Coronary artery (tissue), 2 donors: ENCODE measurements around the gene PLXNB3.
"Not testable (repeated sequence)": the region's sequence is repeated elsewhere in the genome, so short reads cannot be mapped to it uniquely, and the experiment has no call there.

Experiments
- DNase-seq: peaks from one replicate; pipeline ENCODE4 v3.0.0-alpha.2; 2017; ENCODE audit warnings: low spot score
- H3K27ac ChIP-seq, 2 donors: fragments of 200-600 bp; sonication (generic); one replicate each; pipeline ENCODE4 v1.5.1; 2016 to 2019
- H3K4me3 ChIP-seq: fragments of 200-600 bp; sonication (generic); 2 replicates; pipeline ENCODE4 v1.5.1; 2016; ENCODE audit warnings: mild to moderate bottlenecking, moderate library complexity
- TF ChIP-seq, protein P1 (sequence below): fragments of 200-600 bp; sonication (generic); IDR thresholded peaks from one replicate; pipeline ENCODE4 v1.5.1; 2019; ENCODE audit warnings: antibody characterized with exemption

The PLXNB3 gene

DNA sequence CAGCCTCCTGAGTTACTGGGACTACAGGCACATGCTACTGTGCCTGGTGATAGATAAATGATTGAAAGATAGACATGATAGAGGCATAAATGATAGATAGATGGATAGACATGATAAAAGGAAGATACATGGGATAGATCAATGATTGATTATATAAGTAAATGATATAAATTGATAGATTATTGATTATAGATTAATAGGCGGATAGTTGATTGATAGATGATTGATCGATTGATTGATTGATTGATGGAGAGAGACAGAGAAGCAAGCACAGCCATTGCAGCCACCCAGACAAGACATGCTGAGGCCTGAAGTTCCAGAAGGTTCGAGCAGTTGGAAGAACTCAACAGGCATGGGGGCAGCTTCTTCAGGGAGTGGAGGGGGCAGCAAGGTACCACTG lies 17.7 kb upstream of the PLXNB3 start:
- H3K4me3 ChIP-seq, result no peak overlapping the region
- H3K27ac ChIP-seq, result no peak overlapping the region
- TF ChIP-seq, protein P1, sequence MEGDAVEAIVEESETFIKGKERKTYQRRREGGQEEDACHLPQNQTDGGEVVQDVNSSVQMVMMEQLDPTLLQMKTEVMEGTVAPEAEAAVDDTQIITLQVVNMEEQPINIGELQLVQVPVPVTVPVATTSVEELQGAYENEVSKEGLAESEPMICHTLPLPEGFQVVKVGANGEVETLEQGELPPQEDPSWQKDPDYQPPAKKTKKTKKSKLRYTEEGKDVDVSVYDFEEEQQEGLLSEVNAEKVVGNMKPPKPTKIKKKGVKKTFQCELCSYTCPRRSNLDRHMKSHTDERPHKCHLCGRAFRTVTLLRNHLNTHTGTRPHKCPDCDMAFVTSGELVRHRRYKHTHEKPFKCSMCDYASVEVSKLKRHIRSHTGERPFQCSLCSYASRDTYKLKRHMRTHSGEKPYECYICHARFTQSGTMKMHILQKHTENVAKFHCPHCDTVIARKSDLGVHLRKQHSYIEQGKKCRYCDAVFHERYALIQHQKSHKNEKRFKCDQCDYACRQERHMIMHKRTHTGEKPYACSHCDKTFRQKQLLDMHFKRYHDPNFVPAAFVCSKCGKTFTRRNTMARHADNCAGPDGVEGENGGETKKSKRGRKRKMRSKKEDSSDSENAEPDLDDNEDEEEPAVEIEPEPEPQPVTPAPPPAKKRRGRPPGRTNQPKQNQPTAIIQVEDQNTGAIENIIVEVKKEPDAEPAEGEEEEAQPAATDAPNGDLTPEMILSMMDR, result no peak
- no peak for DNase-seq

DNA sequence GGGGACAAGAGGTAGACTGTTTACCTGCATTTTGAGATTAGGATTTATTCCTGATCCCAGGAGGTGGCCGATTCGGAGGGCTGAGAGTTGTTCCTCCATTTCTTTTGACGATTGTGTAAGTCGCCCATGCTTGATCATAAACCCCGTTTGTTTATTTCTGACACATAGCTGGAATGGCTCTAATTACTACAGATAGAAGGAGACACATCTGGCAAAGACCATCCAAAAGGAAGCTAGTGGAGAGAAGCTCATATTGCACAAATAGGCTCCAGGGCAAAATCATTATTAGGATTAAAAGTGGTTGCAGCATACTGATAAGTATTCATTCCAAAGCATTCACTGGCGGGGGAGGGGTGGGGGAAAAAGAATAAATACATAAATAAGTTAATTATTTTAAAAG lies 17.1 kb upstream of the PLXNB3 start:
- not testable (repeated sequence) for H3K4me3 ChIP-seq, DNase-seq, H3K27ac ChIP-seq

DNA sequence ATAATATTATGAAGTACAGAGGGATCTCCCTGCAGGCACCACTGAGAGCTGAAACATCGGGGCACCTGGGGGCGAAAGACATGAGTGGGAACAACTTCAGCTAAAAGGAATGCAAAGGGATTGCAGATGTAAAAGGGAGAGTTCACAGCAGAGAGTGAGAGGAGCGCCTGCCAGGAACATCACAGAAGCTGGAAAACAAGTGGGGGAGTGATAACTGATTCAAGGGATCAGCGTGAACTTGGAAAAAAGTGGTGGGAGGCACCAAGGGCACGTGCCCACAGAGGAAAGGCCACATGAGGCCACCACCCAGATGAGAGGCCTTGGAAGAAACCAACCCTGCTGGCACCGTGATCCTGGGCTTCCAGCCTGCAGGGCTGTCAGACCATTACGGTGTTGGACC lies 15.0 kb upstream of the PLXNB3 start:
- H3K4me3 ChIP-seq, H3K27ac ChIP-seq, DNase-seq: not testable (repeated sequence)

DNA sequence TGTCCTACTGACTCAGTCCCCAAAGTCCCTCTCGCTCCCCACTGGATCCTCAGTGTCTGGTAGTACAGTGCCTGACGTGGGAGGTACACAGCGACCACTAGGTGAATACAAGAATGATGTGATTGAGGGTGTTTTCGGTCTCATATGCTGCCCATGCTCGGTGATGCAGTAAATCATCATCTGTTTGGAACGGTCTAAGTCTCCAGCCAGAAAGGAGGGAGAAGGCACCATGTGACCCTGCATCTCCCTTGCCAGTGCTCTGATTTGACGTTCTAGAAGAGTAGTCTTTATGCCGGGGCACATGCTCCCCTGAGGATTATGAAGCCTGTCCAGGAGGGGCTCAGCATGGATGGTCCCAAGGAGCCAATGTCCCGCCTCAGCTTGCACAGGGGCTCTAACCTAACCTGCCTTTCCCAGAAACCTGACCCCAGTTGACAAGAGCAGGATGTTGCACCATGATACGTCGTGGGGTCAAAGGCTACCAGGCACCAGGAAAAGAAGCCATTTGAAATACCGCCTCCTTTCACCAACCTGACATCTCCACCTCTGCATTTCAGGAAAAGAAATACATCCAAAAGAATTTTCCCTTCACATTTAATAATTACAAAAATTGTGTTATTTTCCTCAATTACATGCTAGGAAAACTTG lies 13.8 kb upstream of the PLXNB3 start:
- H3K27ac ChIP-seq, result no peak overlapping the region
- TF ChIP-seq, protein P1, result no peak
- H3K4me3 ChIP-seq, result no peak overlapping the region
- DNase-seq, result no peak

DNA sequence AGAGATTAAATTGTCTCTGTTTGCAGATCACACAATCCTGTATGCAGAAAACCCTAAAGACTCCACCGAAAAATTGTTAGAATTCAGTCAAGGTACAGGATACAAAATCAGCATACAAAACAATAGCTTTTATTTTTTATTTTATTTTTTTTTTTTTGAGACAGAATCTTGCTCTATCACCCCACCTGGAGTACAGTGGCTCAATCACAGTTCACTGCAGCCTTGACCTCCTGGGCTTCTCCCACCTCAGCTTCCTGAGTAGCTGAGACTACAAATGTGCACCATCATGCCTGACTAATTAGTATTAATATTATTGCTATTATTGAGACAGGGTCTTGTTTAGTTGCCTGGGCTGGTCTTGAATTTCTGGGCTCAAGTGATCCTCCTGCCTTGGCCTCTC lies 8.9 kb upstream of the PLXNB3 start:
- no peak overlapping the region for H3K27ac ChIP-seq
- H3K4me3 ChIP-seq, result no peak overlapping the region
- DNase-seq, result no peak
- TF ChIP-seq, protein P1, result no peak

DNA sequence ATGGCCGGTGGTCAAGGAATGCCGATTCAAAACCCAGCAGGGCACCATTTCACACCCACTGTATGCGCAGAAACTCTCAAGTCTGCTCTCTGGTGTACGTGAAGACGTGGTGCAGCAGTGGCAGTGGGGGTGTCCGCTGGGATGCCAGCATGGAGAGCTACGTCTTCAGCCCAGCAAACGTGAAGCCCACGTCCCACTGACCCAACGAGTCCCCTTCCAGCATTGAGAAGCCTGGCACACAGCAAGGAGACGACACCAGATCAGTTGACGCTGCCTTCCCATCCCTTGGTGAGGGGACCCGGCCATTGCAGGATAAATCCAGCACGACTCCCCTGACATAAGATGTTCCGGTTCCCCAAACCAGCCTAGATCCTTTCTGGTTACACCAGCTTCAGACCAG lies 2.2 kb upstream of the PLXNB3 start:
- TF ChIP-seq, protein P1, result no peak
- Histone ChIP-seq H3K27ac (no peak overlapping the region), H3K4me3 (no peak overlapping the region)
- DNase-seq, result peak; percentile 60

DNA sequence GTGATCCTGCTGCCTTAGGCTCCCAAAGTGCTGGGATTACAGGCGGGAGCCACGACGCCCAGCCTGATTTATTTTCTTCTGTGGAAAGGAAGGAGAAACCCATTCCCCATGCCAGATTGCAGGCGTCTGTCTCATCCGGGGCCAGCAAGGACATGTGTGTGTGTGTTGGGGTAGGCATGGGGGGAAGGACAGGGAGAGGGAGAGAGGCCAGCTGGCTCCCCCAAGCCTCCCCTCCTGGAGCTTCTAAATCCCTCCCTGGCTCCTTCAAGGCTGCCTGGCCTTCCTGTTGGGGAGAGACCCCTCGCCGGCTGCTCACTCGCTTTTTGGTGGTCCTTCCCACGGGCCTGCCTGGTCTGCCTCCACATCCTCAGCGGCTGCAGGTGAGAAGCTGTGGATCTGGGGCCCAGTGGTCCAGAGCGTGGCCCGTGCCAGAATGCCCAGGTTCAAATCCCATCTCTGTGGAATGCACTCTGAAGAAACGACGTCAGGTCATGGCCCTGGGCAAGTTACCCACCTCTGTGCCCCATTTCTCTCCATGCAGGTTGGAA lies 1.3 kb upstream of the PLXNB3 start:
- peak; percentile 54 for DNase-seq
- TF ChIP-seq, protein P1, result no peak
- Histone ChIP-seq H3K4me3 (no peak overlapping the region), H3K27ac (no peak overlapping the region)

DNA sequence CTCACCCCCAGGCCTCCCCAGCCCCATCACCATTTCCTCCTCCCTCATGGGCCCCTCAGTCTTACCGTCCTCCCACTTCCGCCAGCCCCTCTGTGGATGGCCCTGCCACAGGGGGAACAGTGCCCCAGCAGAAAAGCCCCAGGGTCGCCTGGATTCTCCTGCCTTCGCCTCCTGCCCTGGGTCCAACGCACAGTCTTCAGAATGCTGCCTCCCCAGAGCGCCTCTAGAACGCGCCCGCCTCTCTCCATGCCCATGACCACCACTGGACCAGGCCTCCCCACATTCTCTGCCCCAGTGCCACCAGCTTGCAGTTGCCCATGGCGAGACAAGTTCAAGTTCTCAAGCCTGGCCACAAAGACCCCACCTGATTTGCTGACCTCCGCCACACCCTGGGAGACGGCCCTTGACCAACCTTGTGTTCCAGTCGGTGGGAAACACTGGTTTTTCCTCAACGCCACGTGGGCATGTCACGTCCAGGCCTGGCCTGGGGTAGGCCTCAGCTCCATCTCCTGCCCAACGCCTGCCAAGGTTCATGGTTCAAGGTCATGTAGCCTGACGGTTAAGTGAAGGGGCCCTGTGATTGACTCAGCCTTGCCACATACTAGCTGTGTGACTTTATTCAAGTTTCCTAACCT lies 634 bp upstream of the PLXNB3 start:
- TF ChIP-seq, protein P1, result no peak
- no peak overlapping the region for H3K27ac ChIP-seq
- no peak overlapping the region for H3K4me3 ChIP-seq
- DNase-seq, result peak; percentile 41
